OCI-LY3 (cell line): Measurements from ENCODE around the gene MRM2.
"Not testable (repeated sequence)": the region's sequence is repeated elsewhere in the genome, so short reads cannot be mapped to it uniquely, and the experiment has no call there.

Source experiments
- H2AFZ ChIP-seq: fragments of 200-600, 300-600 bp; shearing (Covaris generic); 2 replicates; pipeline ENCODE4 v1.6.0; 2014; ENCODE audit warnings: antibody characterized with exemption, low read depth, low read length
- H3K27ac ChIP-seq: fragments of 200-600, 300-600 bp; sonication (generic); 2 replicates; pipeline ENCODE4 v1.5.1; 2014; ENCODE audit warnings: mild to moderate bottlenecking, low read length, moderate library complexity, mixed read lengths
- H3K27me3 ChIP-seq: fragments of 200-600, 300-600 bp; sonication (generic); 2 replicates; pipeline ENCODE4 v1.6.1; 2014; ENCODE audit warnings: low read depth, low read length, mixed read lengths
- H3K36me3 ChIP-seq: fragments of 200-600, 300-600 bp; sonication (generic); replicated peaks from 2 replicates; pipeline ENCODE3; 2014; ENCODE audit warnings: low read depth, low read length, mixed read lengths
- H3K4me1 ChIP-seq: fragments of 300-600, 200-600 bp; sonication (generic); 2 replicates; pipeline ENCODE4 v1.6.1; 2014; ENCODE audit warnings: low read length, mixed read lengths
- H3K4me2 ChIP-seq: fragments of 200-600, 300-600 bp; sonication (generic); 2 replicates; pipeline ENCODE4 v1.6.1; 2014; ENCODE audit warnings: low read length, mixed read lengths
- H3K4me3 ChIP-seq: fragments of 300-600, 200-600 bp; sonication (generic); 2 replicates; pipeline ENCODE4 v1.5.1; 2014; ENCODE audit warnings: antibody characterized with exemption, mild to moderate bottlenecking, low read length, moderate library complexity
- H3K79me2 ChIP-seq: fragments of 300-600, 200-600 bp; shearing (Covaris generic); 2 replicates; pipeline ENCODE4 v1.6.1; 2014; ENCODE audit warnings: mild to moderate bottlenecking, low read length, mixed read lengths
- H3K9ac ChIP-seq: fragments of 300-600, 200-600 bp; shearing (Covaris generic); 2 replicates; pipeline ENCODE4 v1.6.0; 2014; ENCODE audit warnings: mild to moderate bottlenecking, low read length, moderate library complexity
- H3K9me3 ChIP-seq: fragments of 200-600, 300-600 bp; shearing (Covaris generic); 2 replicates; pipeline ENCODE4 v1.6.1; 2014; ENCODE audit warnings: low read length, mixed read lengths; ENCODE audit not compliant: insufficient read depth
- H4K20me1 ChIP-seq: fragments of 200-600, 300-600 bp; sonication (generic); 2 replicates; pipeline ENCODE4 v1.6.1; 2016; ENCODE audit warnings: low read length, mixed read lengths; ENCODE audit not compliant: insufficient read depth
- CTCF ChIP-seq: fragments of 200-600, 300-600 bp; sonication (generic); IDR thresholded peaks from 2 replicates; pipeline ENCODE4 v1.5.1; 2014; ENCODE audit warnings: antibody characterized with exemption, low read length, low read depth
- EZH2phosphoT487 ChIP-seq: fragments of 200-600 bp; shearing (Covaris generic); IDR thresholded peaks from 2 replicates; pipeline ENCODE4 v1.6.1; 2018; ENCODE audit warnings: antibody characterized with exemption, mixed run types, low read depth

Gene MRM2

GRCh38 chr7:2272031-2272430, 30.0 kb upstream of the MRM2 start:
- Histone ChIP-seq H3K27ac (no peak overlapping the region), H4K20me1 (no peaks in the 10 kb centered on the region), H3K4me2 (no peak overlapping the region), H3K27me3 (no peaks in the 10 kb centered on the region), H3K4me1 (no peaks in the 10 kb centered on the region), H3K79me2 (no peaks in the 10 kb centered on the region), H3K4me3 (no peak overlapping the region), H2AFZ (no peak overlapping the region), H3K9me3 (no peaks in the 10 kb centered on the region), H3K9ac (no peak overlapping the region), H3K36me3 (no peaks in the 10 kb centered on the region)
- no peak for TF ChIP-seq CTCF
- TF ChIP-seq EZH2phosphoT487 = no peak

- no peaks in the 10 kb centered on the region for H3K36me3 ChIP-seq
- no peak overlapping the region for H3K27ac ChIP-seq
- TF ChIP-seq EZH2phosphoT487 (no peak), CTCF (no peak)
- no peak overlapping the region for H3K9ac ChIP-seq
- no peaks in the 10 kb centered on the region for H3K9me3 ChIP-seq
- no peaks in the 10 kb centered on the region for H3K79me2 ChIP-seq
- no peaks in the 10 kb centered on the region for H3K4me1 ChIP-seq
- no peaks in the 10 kb centered on the region for H3K27me3 ChIP-seq
- H2AFZ ChIP-seq = no peak overlapping the region
- no peaks in the 10 kb centered on the region for H4K20me1 ChIP-seq
- no peak overlapping the region for H3K4me2 ChIP-seq
- no peak overlapping the region for H3K4me3 ChIP-seq
Measured at GRCh38 chr7:2271273-2272026, 29.4 kb upstream of the MRM2 start.

DNA sequence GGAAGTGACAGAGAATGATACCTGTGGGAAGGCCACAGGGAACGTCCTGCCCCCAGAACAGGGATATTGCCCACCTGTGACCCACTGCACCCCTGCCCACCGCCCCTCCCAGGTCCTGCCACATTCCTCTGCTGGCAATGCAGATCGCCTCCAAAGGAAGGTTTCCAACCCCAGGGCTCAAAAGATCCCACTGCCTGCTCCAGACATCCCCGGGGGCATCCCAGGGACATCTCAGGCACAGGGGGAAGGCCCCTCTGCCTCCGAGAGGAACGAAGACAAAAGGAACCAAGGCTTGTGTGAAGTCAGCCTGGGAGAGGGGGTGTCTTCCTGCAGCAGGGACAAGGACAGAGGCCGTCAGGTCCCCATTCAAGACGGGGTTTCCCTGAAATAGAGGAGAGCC, 28.5 kb upstream of the MRM2 start:
- Histone ChIP-seq H3K27me3 (no peaks in the 10 kb centered on the region), H3K4me3 (no peak overlapping the region), H3K9me3 (no peaks in the 10 kb centered on the region), H3K9ac (no peak overlapping the region), H3K4me1 (no peaks in the 10 kb centered on the region), H3K79me2 (no peaks in the 10 kb centered on the region), H4K20me1 (no peaks in the 10 kb centered on the region), H3K27ac (no peak overlapping the region), H3K36me3 (no peaks in the 10 kb centered on the region), H2AFZ (no peak overlapping the region), H3K4me2 (no peak overlapping the region)
- TF ChIP-seq EZH2phosphoT487 = no peak
- no peak for TF ChIP-seq CTCF

- no peaks in the 10 kb centered on the region for H3K36me3 ChIP-seq
- no peak overlapping the region for H2AFZ ChIP-seq
Measured at GRCh38 chr7:2269991-2270460, 28.0 kb upstream of the MRM2 start.

DNA sequence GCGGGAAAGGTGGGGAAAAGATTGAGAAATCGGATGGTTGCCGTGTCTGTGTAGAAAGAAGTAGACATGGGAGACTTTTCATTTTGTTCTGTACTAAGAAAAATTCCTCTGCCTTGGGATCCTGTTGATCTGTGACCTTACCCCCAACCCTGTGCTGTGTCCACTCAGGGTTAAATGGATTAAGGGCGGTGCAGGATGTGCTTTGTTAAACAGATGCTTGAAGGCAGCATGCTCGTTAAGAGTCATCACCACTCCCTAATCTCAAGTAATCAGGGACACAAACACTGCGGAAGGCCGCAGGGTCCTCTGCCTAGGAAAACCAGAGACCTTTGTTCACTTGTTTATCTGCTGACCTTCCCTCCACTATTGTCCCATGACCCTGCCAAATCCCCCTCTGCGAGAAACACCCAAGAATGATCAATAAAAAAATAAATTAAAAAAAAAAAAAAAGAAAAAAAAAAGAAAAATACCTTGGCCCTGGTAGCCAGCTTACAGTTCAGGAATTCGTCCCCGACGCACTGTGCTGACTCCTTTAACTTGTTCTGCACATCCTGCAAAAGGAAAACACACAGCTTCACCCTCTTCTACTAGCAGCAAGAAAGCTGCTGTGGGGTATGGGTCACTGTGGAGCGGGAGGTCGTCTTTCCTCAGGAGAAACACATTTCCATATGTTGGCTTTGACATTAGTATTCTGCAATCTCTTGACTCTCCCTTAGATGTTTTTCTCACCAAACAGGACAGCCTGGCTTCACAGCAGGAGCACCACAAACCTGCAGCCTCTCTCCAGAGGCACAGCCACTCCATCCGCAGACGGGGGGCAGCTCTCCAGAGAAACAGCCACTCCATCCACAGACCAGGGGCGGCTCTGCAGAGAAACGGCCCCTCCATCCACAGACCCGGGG, 27.3 kb upstream of the MRM2 start:
- not testable (repeated sequence) for H3K36me3 ChIP-seq, H3K4me2 ChIP-seq, H3K9me3 ChIP-seq, H2AFZ ChIP-seq, H3K4me1 ChIP-seq, H3K27me3 ChIP-seq, H3K9ac ChIP-seq, H3K79me2 ChIP-seq, H3K27ac ChIP-seq, H3K4me3 ChIP-seq, H4K20me1 ChIP-seq

More at GRCh38 chr7:2269991-2270460, 28.0 kb upstream of the MRM2 start:
- TF ChIP-seq CTCF (no peak), EZH2phosphoT487 (no peak)
- H3K27ac ChIP-seq = no peak overlapping the region
- H3K79me2 ChIP-seq = no peaks in the 10 kb centered on the region
- no peak overlapping the region for H3K9ac ChIP-seq
- no peaks in the 10 kb centered on the region for H3K9me3 ChIP-seq
- no peaks in the 10 kb centered on the region for H3K27me3 ChIP-seq
- H3K4me3 ChIP-seq = no peak overlapping the region
- no peak overlapping the region for H3K4me2 ChIP-seq
- no peaks in the 10 kb centered on the region for H3K4me1 ChIP-seq
- H4K20me1 ChIP-seq = no peaks in the 10 kb centered on the region
